Natural killer cell (primary cell): ENCODE results near the gene CRTAC1. TPM values are rescaled to one million over a fixed set of nuclear protein-coding genes. Genes with fewer than 3 reads are reported as not detected.
A peak's percentile ranks its signal among the peaks of the same experiment; 100 is the strongest.

Experiments
- ATAC-seq, 3 donors: fragments of 150-1000 bp in 2 of 3; fragments of 200-7000 bp in 1 of 3; cut with Tn5 transposase; 1 replicate in 1 of 3; 2 replicates in 2 of 3; pipeline ENCODE4 v1.10.0; 2021; ENCODE audit warnings: mild to moderate bottlenecking in 2 of 3, moderate library complexity in 2 of 3
- DNase-seq, 2 donors: peaks; one replicate each; pipeline versions ENCODE4 v3.0.0 to v3.0.0-alpha.2; 2013 to 2021; ENCODE audit warnings: mixed read lengths in 1 of 2
- H3K27ac ChIP-seq: one replicate; pipeline ENCODE4 v1.5.1; 2013; ENCODE audit warnings: mild to moderate bottlenecking, low read length
- H3K27me3 ChIP-seq: one replicate; pipeline ENCODE4 v1.6.1; 2013; ENCODE audit warnings: low read length; ENCODE audit not compliant: control insufficient read depth, insufficient read depth
- H3K36me3 ChIP-seq: one replicate; pipeline ENCODE4 v1.6.1; 2013; ENCODE audit warnings: low read length; ENCODE audit not compliant: control insufficient read depth, insufficient read depth
- H3K4me1 ChIP-seq: one replicate; pipeline ENCODE4 v1.6.1; 2013; ENCODE audit warnings: low read length; ENCODE audit not compliant: control insufficient read depth, insufficient read depth
- H3K4me3 ChIP-seq: one replicate; pipeline ENCODE4 v1.5.1; 2013; ENCODE audit warnings: low read length
- H3K9me3 ChIP-seq: one replicate; pipeline ENCODE4 v1.6.1; 2013; ENCODE audit warnings: low read length; ENCODE audit not compliant: control insufficient read depth, insufficient read depth
- H3K27ac Mint-ChIP-seq, 2 donors: one replicate each; pipeline ENCODE4 v1.8.0; 2022; ENCODE audit warnings: mild to moderate bottlenecking in 2 of 2, mixed read lengths in 2 of 2, moderate library complexity in 1 of 2
- H3K27me3 Mint-ChIP-seq, 2 donors: one replicate each; pipeline ENCODE4 v1.8.0; 2022; ENCODE audit warnings: low read depth in 2 of 2, mixed read lengths in 2 of 2
- H3K36me3 Mint-ChIP-seq: one replicate; pipeline ENCODE4 v1.8.0; 2022; ENCODE audit warnings: mixed read lengths
- H3K4me1 Mint-ChIP-seq, 2 donors: one replicate each; pipeline ENCODE4 v1.8.0; 2022; ENCODE audit warnings: mixed read lengths in 2 of 2
- H3K4me3 Mint-ChIP-seq: one replicate; pipeline ENCODE4 v1.8.0; 2022; ENCODE audit warnings: mild to moderate bottlenecking, moderate library complexity, mixed read lengths
- H3K9me3 Mint-ChIP-seq, 2 donors: one replicate each; pipeline ENCODE4 v1.8.0; 2022; ENCODE audit warnings: mixed read lengths in 2 of 2
- WGBS: methylation state at CpG from one replicate; pipeline ENCODE4 v1.1.7; 2013; ENCODE audit warnings: missing lambda C conversion rate; ENCODE audit not compliant: insufficient coverage; 5-methylcytosine and 5-hydroxymethylcytosine counted together
- intact Hi-C: fragments of 100-400 bp; cut with micrococcal nuclease; formaldehyde crosslinking; loops from one replicate; pipeline ENCODE4 v1.14.2; 2022
- total RNA-seq, 4 donors: library from RNA; stranded (reverse); fragments of 120-200 nt in 1 of 4; gene quantifications; one replicate each; pipeline versions ENCODE4 v1.2.3 to v1.2.4, GENCODE V29; 2013 to 2022
- TF ChIP-seq, protein P1 (sequence below): fragments of 200-600 bp; IDR thresholded peaks from one replicate; pipeline ENCODE4 v1.8.0; 2022; ENCODE audit warnings: antibody characterized with exemption

CRTAC1 gene
- total RNA-seq, 3 donors from 2014 or later (not counting 1 experiment from before 2014, with no cell fraction given): not detected

DNA sequence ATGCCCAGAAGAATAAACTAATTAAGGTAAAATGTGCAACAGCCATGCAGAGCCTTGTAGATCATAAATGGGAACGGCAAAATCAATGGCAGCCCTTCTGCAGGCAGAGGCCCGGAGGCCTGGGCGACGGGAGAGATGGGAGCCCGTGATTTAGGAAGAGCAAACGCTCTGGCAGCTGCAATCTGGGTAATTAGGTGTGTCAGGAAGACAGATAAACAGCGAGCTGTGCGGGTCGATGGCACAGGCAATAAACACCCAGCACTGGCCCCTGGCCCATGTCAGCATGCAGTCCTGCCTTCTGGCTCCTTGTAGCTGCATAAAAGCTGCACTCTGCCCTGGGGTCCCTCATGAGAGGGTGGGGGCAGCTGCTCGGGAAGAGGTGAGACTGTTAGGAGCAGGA lies 102.8 kb downstream of the CRTAC1 start:
- intact Hi-C loops: no loop called here
- Histone ChIP-seq H3K9me3 (no peaks in the 10 kb centered on the region), H3K4me1 (no peaks in the 10 kb centered on the region), H3K36me3 (no peaks in the 10 kb centered on the region), H3K27me3 (peaks cover 3% of the 10 kb centered on the region), H3K4me3 (no peak overlapping the region), H3K27ac (no peak overlapping the region)
- ATAC-seq (no peak), DNase-seq (no peak)
- Mint-ChIP-seq H3K27ac (no peak overlapping the region), H3K4me1 (no peaks in the 10 kb centered on the region), H3K27me3 (peaks cover 28 to 33% of the 10 kb centered on the region in 2 donors), H3K4me3 (no peak overlapping the region), H3K36me3 (no peaks in the 10 kb centered on the region), H3K9me3 (no peaks in the 10 kb centered on the region)
- TF ChIP-seq, protein P1, sequence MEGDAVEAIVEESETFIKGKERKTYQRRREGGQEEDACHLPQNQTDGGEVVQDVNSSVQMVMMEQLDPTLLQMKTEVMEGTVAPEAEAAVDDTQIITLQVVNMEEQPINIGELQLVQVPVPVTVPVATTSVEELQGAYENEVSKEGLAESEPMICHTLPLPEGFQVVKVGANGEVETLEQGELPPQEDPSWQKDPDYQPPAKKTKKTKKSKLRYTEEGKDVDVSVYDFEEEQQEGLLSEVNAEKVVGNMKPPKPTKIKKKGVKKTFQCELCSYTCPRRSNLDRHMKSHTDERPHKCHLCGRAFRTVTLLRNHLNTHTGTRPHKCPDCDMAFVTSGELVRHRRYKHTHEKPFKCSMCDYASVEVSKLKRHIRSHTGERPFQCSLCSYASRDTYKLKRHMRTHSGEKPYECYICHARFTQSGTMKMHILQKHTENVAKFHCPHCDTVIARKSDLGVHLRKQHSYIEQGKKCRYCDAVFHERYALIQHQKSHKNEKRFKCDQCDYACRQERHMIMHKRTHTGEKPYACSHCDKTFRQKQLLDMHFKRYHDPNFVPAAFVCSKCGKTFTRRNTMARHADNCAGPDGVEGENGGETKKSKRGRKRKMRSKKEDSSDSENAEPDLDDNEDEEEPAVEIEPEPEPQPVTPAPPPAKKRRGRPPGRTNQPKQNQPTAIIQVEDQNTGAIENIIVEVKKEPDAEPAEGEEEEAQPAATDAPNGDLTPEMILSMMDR: no peak
- WGBS: 32% methylated on average over 10 of the region's 10 CpGs

DNA sequence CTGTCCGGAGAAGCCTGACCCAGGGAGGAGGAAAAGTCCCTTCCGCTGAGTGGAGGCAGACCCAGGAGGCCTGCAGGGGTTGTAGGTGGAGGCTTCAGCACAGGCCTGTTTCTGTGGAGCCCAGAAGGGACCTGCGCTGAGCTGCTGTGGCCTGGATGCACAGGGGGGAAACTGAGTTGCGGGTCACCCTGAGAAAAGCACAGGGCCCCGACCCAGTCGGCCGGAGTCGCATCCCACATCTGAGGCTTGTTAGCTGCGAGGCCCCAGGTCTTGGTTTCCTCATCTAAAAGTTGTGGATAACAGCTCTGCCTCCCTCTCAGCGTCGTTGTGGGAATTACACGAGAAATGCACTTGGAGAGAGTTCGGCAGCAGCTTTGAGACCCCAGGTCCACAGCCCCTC lies 104.4 kb downstream of the CRTAC1 start:
- H3K4me1 ChIP-seq: no peaks in the 10 kb centered on the region
- H3K36me3 ChIP-seq: no peaks in the 10 kb centered on the region
- no peak for DNase-seq
- no peak for ATAC-seq
- no peak overlapping the region for H3K27ac ChIP-seq
- H3K9me3 ChIP-seq: no peaks in the 10 kb centered on the region
- Mint-ChIP-seq H3K36me3 (no peaks in the 10 kb centered on the region), H3K4me3 (no peak overlapping the region), H3K27ac (no peak overlapping the region), H3K9me3 (no peaks in the 10 kb centered on the region), H3K27me3 (peaks cover 21 to 26% of the 10 kb centered on the region in 2 donors), H3K4me1 (no peaks in the 10 kb centered on the region)
- intact Hi-C loops: no loop called here
- peaks cover 3% of the 10 kb centered on the region for H3K27me3 ChIP-seq
- no peak overlapping the region for H3K4me3 ChIP-seq
- TF ChIP-seq, protein P1: no peak
- 91% methylated on average over 13 of the region's 13 CpGs for WGBS

DNA sequence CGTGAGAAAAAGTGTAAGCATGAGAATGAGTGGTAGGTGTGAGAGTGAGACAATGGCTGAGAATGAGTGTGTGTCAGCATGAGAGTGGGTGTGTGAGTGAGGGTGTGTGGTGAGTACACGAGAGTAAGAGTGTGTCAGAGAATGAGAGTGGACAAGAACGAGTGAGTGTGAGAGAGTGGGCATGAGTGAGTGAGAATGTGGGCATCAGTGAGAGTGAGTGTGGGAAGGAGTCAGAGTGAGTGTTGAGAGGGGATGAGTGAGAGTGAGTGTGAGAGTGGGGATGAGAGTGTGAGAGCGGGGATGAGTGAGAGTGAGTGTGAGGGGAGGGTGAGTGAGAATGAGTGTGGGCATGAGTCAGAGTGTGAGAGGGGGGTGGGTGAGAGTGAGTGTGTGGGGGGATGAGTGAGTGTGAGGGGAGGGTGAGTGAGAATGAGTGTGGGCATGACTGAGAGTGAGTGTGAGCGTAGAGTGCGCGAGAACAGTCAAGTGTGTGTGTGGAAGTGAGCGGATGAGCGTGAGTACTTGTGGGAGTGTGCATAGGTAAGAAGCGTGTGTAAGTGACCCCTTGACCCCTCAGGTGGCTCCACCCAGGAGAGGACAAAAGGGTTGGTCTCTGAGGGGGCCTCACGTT lies 105.0 kb downstream of the CRTAC1 start:
- Mint-ChIP-seq H3K36me3 (no peaks in the 10 kb centered on the region), H3K27ac (no peak overlapping the region), H3K27me3 (peaks cover 26 to 27% of the 10 kb centered on the region in 2 donors), H3K4me3 (no peak overlapping the region), H3K4me1 (no peaks in the 10 kb centered on the region), H3K9me3 (no peaks in the 10 kb centered on the region)
- ATAC-seq: peak in 1 of 3 donors; percentile 28
- no peaks in the 10 kb centered on the region for H3K36me3 ChIP-seq
- TF ChIP-seq, protein P1: no peak
- H3K4me1 ChIP-seq: no peaks in the 10 kb centered on the region
- H3K27ac ChIP-seq: no peak overlapping the region
- no peaks in the 10 kb centered on the region for H3K9me3 ChIP-seq
- intact Hi-C loops: no loop called here
- H3K27me3 ChIP-seq: peaks cover 3% of the 10 kb centered on the region
- H3K4me3 ChIP-seq: no peak overlapping the region
- DNase-seq: no peak
- WGBS: 82% methylated on average over 11 of the region's 11 CpGs

DNA sequence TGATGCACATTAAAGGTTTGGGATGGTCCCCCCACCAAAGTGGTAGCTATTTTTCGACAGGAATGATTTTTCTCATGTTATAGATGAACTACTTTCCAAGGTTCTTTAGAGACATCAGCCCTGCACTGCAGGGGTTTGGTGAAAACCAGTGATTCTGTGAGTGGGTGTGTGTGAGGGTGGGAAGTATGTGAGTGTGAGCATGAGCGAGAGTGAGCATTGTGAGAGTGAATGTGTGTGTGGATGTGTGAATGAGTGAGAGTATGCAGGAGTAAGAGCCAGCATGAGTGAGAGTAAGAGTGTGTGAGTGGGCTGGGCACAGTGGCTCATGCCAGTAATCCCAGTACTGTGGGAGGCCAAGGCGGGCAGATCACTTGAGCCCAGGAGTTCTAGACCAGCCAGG lies 105.7 kb downstream of the CRTAC1 start:
- no peak for DNase-seq
- Mint-ChIP-seq H3K36me3 (no peaks in the 10 kb centered on the region), H3K4me1 (no peaks in the 10 kb centered on the region), H3K27ac (no peak overlapping the region), H3K9me3 (no peaks in the 10 kb centered on the region), H3K27me3 (peaks cover 26 to 28% of the 10 kb centered on the region in 2 donors), H3K4me3 (no peak overlapping the region)
- Histone ChIP-seq H3K4me3 (no peak overlapping the region), H3K36me3 (no peaks in the 10 kb centered on the region), H3K4me1 (no peaks in the 10 kb centered on the region), H3K27me3 (peaks cover 3% of the 10 kb centered on the region), H3K27ac (no peak overlapping the region), H3K9me3 (no peaks in the 10 kb centered on the region)
- intact Hi-C loops: no loop called here
- TF ChIP-seq, protein P1: no peak
- WGBS: 60% methylated on average over 3 of the region's 3 CpGs
- no peak for ATAC-seq
